Measurements from ENCODE around the gene CNNM4. TPM values are rescaled to one million over a fixed set of nuclear protein-coding genes. Genes with fewer than 3 reads are reported as not detected.
A peak's percentile ranks its signal among the peaks of the same experiment; 100 is the strongest.

CNNM4 gene
- polyA plus RNA-seq, 4 donors, result 12.1 to 16.2 (median 13.4) TPM

GRCh38 chr2:96853321-96853720, 92.6 kb downstream of the CNNM4 start:
- no peak for DNase-seq (ENCODE audit: low read depth in 4 of 4, low spot score in 2 of 4)

- no peak for DNase-seq (ENCODE audit: low read depth in 4 of 4, low spot score in 2 of 4)
Measured at GRCh38 chr2:96856776-96857666, 96.3 kb downstream of the CNNM4 start.

GRCh38 chr2:96857667-96858372, 97.1 kb downstream of the CNNM4 start, which contains the start of gene ANKRD39:
TSS of gene ANKRD39 (minus strand) at chr2:96858016. CDS start at chr2:96857987, 29 bp downstream.
- peak; percentile 96 to 99 (median 97) for DNase-seq (ENCODE audit: low read depth in 4 of 4, low spot score in 2 of 4)

- no peak for DNase-seq (ENCODE audit: low read depth in 4 of 4, low spot score in 2 of 4)
Measured at GRCh38 chr2:96859099-96859649, 98.5 kb downstream of the CNNM4 start.

- DNase-seq (ENCODE audit: low read depth in 4 of 4, low spot score in 2 of 4), result no peak
Measured at GRCh38 chr2:96859681-96860064, 99.0 kb downstream of the CNNM4 start.

DNA sequence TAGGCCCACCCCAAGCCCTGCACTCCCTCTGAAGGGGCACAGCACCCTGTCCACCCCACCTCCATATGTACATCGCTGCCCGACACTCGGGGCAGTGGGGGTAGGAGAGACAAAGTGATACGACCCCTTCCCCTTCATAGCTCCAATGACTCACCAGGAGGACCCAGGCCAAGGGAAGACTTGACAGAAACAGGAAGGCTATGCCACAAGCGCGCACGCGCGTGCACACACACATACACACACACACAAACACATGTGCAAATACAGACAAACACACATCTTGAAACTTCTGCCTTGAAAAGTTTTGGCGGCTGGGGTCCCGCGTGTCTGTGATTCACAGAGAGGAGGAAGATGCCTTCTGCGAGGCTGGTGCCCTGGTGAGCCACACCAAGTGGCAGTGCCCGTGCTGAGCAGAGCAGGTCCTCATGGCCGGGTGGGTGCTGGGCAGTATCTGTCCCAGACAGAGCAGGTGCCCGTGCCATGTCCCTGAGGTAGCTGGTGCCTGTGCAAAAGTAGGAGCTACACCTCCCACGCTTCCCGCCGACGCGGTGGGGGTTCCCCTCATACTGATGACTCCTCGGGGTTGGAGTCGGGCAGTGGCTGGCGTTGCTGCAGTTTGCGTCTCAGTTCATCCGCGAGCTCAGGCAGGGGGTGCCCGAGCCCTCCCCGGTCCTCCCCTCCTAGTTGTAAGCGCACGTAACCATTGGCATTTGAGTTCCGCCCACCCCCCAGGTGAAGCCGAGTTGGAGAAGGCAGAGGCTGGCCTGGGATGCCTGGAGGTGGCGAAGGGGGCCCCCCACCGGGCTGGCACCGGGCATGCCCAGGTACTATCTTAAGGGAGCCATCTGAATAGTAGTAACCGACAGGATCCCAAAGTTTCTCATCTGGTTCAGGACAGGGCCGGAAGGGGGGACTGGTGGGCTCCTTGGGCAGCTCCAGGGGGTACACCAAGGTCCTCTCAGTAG, 99.6 kb downstream of the CNNM4 start:
- DNase-seq (ENCODE audit: low read depth in 4 of 4, low spot score in 2 of 4), result no peak

DNA sequence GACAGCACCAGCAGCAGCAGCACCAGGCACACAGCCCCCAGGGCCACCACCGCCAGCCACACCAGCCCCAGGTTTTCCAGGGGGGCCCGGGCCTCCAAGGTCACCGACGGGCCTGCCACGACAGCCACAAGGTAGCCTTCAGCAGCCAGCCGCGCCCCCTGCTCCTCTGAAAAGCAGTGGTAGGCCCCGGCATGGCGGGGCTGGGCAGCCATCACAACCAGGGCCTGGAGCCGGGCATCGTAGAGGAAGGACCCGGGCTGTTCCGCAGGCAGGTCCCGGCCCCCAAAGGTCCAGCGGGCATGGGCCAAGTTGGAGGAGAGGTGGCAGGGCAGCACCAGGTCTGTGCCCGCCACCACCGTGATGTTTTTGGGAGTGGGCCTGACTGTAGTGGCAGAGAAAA, 100.4 kb downstream of the CNNM4 start:
- DNase-seq (ENCODE audit: low read depth in 4 of 4, low spot score in 2 of 4), result no peak

Other genes with a start within 250 kb of the CNNM4 start
- gene ARID5A, start 224.2 kb upstream of the CNNM4 start, polyA plus RNA-seq (ENCODE audit: insufficient read length in 4 of 4), result 1 to 10 TPM; 4.3 to 6.9 (median 5.4) TPM
- 10 to 100 TPM; 48.1 to 63.8 (median 55.9) TPM for gene KANSL3, start 122.6 kb upstream of the CNNM4 start, polyA plus RNA-seq (ENCODE audit: insufficient read length in 4 of 4)
- 1 to 10 TPM in 2 of 4 donors, under 1 TPM in 2; 0.59 to 2.7 (median 1.5) TPM for gene FER1L5, start 118.1 kb upstream of the CNNM4 start, polyA plus RNA-seq (ENCODE audit: insufficient read length in 4 of 4)
- gene LMAN2L, start 20.8 kb upstream of the CNNM4 start, polyA plus RNA-seq (ENCODE audit: insufficient read length in 4 of 4), result 10 to 100 TPM; 48.8 to 52.7 (median 51.4) TPM
- gene CNNM3, start 55.4 kb downstream of the CNNM4 start, polyA plus RNA-seq (ENCODE audit: insufficient read length in 4 of 4), result 10 to 100 TPM; 26.5 to 43.5 (median 32.9) TPM
- 1 to 10 TPM; 2.4 to 7.3 (median 4.8) TPM for gene ANKRD23, start 83.1 kb downstream of the CNNM4 start, polyA plus RNA-seq (ENCODE audit: insufficient read length in 4 of 4)
- 10 to 100 TPM in 2 of 4 donors, 1 to 10 TPM in 2; 8.3 to 12.0 (median 9.6) TPM for gene ANKRD39, start 97.1 kb downstream of the CNNM4 start, polyA plus RNA-seq (ENCODE audit: insufficient read length in 4 of 4)
- gene SEMA4C, start 109.2 kb downstream of the CNNM4 start, polyA plus RNA-seq (ENCODE audit: insufficient read length in 4 of 4), result 10 to 100 TPM; 31.9 to 52.8 (median 43.4) TPM
- gene FAM178B, start 225.7 kb downstream of the CNNM4 start, polyA plus RNA-seq (ENCODE audit: insufficient read length in 4 of 4), result 1 to 10 TPM in 2 of 4 donors, under 1 TPM in 2; 0.42 to 1.3 (median 0.95) TPM

Data from left renal cortex interstitium (tissue), 4 donors.